ENCODE results near the gene SLC35F3.

GRCh38 chr1:234040446-234041317, 136.2 kb downstream of the SLC35F3 start:
- TF ChIP-seq POLR2A (IDR thresholded peaks at IDR 0.05) (no peak), CTCF (IDR thresholded peaks at IDR 0.05) (no peak)

Data from Peyer's patch (tissue), 4 donors.